ENCODE data around the gene COL6A2.
"Not testable (repeated sequence)": the region's sequence is repeated elsewhere in the genome, so short reads cannot be mapped to it uniquely, and the experiment has no call there.

Gene COL6A2

GRCh38 chr21:46060596-46061061, 37.3 kb upstream of the COL6A2 start:
- peak in 1 of 2 donors; percentile 11 for DNase-seq (ENCODE audit: low read depth in 2 of 2)

GRCh38 chr21:46061063-46061462, 36.8 kb upstream of the COL6A2 start:
- DNase-seq (ENCODE audit: low read depth in 2 of 2), result no peak

- no peak for DNase-seq (ENCODE audit: low read depth in 2 of 2)
These were observed 36.4 kb upstream of the COL6A2 start for GRCh38 chr21:46061518-46061917.

GRCh38 chr21:46061950-46062349, 36.0 kb upstream of the COL6A2 start:
- DNase-seq (ENCODE audit: low read depth in 2 of 2), result no peak

DNA sequence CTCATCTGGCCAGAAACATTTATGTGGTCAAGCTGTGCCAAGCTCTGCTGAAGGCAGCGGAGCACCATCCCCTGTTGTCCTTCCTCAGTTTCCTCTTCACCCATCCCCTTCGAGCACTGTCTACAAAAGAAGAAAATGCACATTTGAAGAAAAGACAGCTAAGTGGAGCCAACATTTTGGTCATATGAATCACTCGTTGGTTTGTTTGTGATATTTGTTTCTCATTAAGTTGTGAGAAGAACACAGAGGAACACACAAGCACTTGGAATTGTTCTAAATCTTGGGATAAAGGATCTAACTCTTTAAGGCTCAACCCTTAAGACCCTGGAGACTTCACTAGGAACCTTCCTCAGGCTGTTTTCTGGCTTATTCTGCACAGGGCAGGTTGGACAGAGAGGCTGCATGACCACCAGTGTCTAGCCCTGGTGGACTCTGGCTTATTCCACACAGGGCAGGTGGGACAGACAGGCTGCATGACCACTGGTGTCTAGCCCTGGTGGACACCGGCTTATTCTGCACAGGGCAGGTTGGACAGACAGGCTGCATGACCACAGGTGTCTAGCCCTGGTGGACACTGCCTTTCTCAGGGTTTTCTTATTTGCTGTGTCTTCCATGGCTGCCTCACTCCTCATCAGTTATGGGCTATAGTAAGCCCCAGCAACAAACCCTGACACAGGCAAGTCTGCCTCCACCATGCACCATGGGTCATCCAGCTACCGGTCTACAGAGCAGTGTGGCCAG, 35.3 kb upstream of the COL6A2 start:
- DNase-seq (ENCODE audit: low read depth in 2 of 2), result no peak

- no peak for DNase-seq (ENCODE audit: low read depth in 2 of 2)
These were observed 34.7 kb upstream of the COL6A2 start for GRCh38 chr21:46063227-46063626.

DNA sequence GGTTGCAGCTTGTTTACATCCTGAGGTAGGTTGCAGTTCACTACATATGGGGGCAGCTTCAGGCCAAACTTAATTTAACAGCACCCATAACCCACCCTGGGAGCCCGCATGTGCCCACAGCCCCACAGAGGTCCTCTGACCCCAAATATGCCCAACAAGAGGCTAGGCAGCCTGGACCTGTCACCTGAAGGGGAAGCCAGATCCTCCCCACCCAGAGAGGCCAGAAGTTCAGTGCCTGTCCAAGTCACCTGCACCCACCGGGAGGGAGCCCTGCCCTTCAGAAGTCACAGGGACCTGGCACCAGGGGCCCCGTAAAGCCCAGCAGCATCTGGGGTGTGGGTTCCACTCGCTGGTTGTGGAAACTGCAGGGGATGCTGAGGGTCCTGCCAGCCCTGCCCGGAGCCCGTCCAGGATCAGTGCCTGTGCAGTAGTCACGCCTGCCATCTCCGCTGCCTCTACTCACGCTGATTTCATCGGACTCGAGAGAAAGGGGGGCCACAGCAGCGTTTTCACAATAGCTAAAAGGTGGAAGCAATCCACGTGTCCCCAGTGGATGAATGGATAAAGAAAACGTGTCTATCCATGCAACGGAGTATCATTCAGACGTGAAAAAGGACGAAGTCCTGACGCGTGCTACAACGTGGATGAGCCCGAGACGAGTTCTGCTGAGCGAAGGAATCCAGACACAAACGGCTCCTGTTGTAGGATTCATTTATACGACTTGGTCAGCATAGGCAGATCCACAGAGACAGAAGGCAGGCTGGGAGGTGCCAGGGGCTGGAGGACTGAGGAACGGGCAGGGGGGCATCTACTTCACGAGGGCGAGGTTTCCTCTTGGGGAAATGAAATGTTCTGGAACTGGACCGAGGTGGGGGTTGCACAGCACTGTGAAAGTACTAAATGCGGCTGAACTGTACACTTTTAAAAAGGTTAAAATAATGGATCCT, 33.9 kb upstream of the COL6A2 start:
- no peak for DNase-seq (ENCODE audit: low read depth in 2 of 2)

- DNase-seq (ENCODE audit: low read depth in 2 of 2), result no peak
These were observed 33.1 kb upstream of the COL6A2 start for GRCh38 chr21:46064870-46065214.

DNA sequence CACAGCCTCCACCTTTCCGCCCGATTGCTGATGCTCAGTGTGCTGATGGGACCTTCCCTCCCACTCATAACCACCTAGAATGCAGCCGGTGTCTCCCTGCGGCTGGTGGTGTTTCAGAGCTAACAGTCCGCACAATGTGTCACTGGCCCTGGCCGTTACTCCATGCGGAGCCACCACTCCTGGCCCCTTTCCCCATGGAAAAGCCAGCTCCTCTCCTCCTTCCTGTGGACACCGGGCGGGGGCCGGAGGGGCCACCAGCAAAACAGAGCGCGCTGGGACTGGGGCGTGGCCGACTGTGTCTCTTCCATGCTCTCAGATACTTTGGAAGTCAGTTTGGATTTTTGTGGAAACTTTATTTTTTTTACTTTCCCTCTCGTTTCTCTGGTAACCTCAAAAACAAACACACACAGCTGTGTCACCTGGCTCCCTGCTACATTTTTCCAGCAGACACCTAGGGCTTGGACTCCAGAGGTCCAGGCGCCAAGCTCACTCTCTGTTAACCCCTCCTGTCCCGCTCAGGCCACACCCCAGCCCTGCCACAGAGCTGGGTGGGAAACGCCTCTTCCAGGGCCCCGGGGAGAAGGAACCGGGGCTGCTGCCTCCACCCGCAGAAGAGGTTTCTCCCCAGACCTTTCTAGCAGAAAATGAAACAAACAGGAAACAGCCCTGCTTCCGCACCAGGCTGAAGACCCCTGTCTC, 32.5 kb upstream of the COL6A2 start:
- no peak for DNase-seq (ENCODE audit: low read depth in 2 of 2)

DNA sequence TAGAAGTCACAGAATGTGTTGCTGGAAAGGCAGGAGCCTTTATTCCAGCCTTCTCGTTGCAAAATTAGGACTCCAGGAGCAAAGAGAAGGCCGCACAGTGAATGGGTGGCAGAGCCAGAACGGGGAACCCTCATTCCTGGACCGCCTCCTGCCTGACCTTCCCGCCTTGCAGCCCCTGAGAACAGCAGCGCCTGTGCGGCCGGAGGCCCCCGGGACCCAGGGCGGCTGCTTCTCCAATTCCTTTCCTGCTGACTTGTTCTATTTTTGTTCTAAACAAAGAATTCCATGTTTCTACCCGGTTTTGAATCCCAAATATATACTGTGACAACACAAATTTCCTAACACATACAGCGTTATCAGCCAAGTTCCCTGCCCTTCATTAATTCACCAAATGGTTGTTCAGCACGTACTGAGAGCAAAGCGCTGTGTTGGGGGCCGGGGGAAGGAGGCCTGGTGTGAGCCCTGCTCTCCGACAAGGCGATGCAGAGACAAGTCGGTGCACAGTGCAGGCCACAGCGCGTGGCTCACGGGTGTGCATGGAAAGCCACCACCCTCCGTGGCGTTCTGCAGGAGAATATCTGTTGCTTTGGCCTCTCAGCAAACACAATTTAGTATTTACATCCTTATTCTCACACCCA, 31.9 kb upstream of the COL6A2 start:
- DNase-seq (ENCODE audit: low read depth in 2 of 2), result no peak

DNA sequence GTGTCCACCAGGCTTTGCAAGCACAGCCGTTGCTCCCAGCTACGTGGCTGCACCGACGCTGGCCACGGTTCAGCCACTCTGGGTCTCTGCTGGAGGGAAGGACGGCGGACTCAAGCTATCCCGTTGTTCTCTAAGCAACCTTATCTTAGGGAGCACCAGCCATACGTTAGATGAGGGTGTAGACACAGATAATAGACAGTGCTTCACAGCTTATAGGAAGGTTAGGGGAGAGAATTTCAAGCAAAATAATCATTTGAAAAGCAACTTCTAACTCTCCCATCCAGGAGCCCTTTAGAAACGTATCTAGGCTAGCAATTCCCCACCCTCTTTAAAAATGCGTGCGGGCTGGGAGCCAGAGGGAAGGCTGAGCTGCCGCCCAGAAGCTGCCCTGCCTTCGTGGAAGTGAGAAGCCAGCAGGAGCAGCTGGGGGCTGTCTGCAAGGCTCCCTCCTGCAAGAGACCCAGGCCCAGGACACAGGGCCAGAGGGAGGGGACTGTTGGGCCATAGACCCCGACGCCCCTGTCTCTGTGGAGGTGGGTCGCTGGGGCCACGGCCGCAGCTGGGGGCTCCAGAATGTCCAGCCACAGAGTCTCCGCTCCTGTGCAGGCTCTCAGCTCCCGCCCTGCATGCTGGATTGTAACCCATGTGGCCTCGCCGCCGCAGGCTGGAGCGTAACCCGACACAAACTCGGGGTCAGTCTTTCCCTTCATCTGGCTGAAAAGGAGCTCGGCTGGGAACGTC, 31.2 kb upstream of the COL6A2 start:
- no peak for DNase-seq (ENCODE audit: low read depth in 2 of 2)

DNA sequence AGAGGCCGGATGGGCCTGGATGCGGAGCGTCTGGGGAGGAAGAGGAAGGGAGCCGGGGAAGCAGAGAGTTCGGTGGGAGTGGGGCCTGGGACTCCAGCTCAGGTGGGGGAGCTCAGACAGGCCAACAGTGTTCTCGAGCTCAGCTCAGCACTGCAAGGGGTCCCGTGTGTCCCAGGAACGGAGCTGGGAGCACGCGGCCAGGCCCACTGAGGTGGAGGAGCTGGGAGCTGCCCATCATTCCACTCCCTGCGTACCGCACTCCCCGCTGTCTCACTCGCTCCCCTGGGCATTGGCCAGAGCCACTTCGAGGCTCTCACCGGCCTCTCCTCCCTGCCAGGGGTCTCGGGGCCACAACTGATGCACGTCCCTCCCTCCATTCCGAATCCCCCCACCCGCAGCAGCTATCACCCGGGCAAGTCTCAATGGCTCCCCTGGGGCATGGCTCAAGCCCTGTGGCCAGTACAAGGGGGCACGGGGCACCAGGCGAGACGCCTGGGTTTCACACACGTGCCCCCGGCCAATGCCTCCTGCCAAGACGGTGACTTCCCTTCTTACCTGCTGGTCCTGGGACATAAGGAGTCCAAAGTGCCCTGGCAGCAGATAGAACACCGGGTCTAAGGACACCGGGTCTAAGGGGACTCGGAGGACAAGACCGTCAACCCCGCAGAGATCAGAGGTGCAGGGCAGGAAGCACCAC, 30.3 kb upstream of the COL6A2 start:
- no peak for DNase-seq (ENCODE audit: low read depth in 2 of 2)

GRCh38 chr21:46068516-46069079, 29.3 kb upstream of the COL6A2 start:
- DNase-seq (ENCODE audit: low read depth in 2 of 2), result no peak

DNA sequence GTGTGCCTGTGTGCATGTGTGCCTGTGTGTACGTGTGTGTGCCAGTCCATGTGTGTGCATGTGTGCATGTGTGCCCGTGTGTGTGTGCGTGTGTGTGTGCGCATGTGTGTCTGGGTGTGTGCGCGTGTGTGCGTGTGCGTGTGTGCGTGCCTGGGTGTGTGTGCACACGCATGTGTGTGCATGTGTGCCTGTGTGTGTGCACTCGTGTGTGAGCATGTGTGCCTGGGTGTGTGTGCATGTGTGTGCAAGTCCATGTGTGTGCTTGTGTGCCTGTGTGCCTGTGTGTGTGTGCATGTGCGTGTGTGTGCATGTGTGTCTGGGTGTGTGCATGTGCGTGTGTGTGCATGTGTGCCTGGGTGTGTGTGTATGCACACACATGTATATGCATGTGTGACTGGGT, 28.7 kb upstream of the COL6A2 start:
- DNase-seq (ENCODE audit: low read depth in 2 of 2), result no peak

GRCh38 chr21:46069719-46070279, 28.1 kb upstream of the COL6A2 start:
- DNase-seq (ENCODE audit: low read depth in 2 of 2), result no peak

GRCh38 chr21:46071082-46071481, 26.8 kb upstream of the COL6A2 start:
- DNase-seq (ENCODE audit: low read depth in 2 of 2), result no peak

DNA sequence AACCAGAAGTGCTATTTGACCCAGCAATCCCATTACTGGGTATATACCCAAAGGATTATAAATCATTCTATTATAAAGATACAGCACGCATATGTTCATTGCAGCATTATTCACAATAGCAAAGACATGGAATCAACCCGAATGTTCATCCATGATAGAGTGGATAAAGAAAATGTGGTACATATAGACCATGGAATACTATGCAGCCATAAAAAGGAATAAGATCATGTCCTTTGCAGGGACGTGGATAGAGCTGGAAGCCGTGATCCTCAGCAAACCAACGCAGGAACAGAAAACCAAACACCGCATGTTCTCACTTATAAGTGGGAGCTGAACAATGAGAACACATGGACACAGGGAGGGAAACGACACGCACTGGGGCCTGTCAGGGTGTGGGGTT, 21.2 kb upstream of the COL6A2 start:
- not testable (repeated sequence) for DNase-seq (ENCODE audit: low read depth in 2 of 2)

DNA sequence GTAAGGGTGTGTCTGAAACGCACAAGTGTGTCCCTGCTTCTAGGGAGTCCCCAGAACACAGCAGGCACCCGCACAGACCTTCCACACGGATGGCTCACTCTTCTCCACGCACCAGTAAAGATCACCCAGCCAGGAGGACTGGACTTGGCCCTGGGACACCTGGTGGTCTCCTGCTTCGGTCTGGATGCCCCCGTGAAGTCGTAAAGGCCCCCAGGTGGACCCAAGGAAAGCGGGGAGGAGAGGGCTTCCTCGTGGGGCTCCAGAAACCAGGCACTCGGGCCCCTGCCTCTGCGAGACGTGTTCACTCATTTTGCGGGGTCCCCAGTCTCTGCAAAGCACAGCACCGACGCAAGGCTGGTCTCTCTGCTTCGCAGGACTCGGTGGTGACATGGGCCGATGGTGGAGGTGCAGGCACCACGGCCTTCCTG, 20.2 kb upstream of the COL6A2 start:
- no peak for DNase-seq (ENCODE audit: low read depth in 2 of 2)

DNA sequence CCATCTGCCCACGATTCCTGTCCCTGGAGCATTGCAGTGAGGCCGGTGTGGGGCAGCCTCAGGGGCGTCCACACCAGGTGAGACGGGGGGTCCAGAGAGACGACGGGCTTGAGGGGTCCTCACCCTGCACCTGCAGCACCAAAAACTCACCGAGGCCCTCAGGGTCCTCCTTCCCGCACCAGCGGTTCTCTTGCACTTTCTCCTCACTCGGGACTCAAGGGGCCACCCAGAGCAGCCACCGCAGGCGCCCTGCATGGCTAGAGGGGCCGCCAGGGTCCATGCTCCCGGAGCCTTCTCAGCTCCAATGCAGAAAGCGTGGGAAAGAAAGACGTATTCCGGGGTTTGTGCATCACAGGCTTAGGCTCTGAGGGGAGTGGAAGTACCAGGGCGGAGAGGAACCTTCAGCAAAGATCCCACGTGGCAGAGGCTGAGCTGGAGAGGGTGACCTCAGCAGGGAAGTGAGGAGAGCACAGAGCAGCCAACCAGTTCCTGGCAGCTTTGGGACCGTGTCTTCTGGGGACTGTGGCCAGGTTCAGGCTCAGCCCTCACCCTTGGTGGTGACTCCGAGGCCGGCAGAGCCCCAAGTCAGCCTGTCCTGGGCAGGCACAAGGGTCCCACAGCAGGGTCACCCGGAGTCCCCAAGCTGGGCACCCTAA, 19.5 kb upstream of the COL6A2 start:
- no peak for DNase-seq (ENCODE audit: low read depth in 2 of 2)
